K562 (cell line): Measurements from ENCODE around the gene COL15A1. TPM values are rescaled to one million over a fixed set of nuclear protein-coding genes. Genes with fewer than 3 reads are reported as not detected.

ENCODE experiments used
- ATAC-seq: fragments of 200-7000 bp; cut with Tn5 transposase; 3 replicates; pipeline ENCODE4 v1.9.1; 2020; ENCODE audit warnings: moderate library complexity
- BruUV-seq: library from RNA; stranded (reverse); fragments of 400-500 nt; replicated peaks from 2 replicates; lab custom pipeline; 2021; lab: Mats Ljungman, UMichigan
- CTCF ChIA-PET: fragments of 300-600 bp; formaldehyde crosslinking; extraction: SDS; loops from one replicate; lab custom pipeline; 2021; ENCODE audit warnings: low intra/inter-chr PET ratio; lab: Yijun Ruan, JAX
- POLR2A ChIA-PET: fragments of 300-600, 350-650 bp; sonication (Branson Sonifier 250); formaldehyde crosslinking; extraction: SDS; loops from one replicate; lab custom pipeline; 2021; ENCODE audit warnings: antibody characterized with exemption, inconsistent platforms; lab: Yijun Ruan, JAX
- DNase-seq, 4 experiments: peaks; one replicate each; pipeline versions ENCODE4 v3.0.0 to v3.0.0-alpha.2; 2011 to 2018; ENCODE audit warnings: low spot score in 3 of 4, mixed read lengths in 3 of 4; ENCODE audit errors: extremely low read depth in 1 of 4
- FAIRE-seq: peaks from 2 replicates; lab custom pipeline; 2011; peaks lifted over from hg19 to GRCh38; lab: Jason Lieb, UNC
- H2AFZ ChIP-seq: 2 replicates; pipeline ENCODE4 v1.6.0; 2011; ENCODE audit warnings: low read depth, low read length, control low read depth, inconsistent platforms
- H3K27ac ChIP-seq: fragments of 200-600 bp; 3 replicates; pipeline ENCODE4 v1.8.0; 2011; ENCODE audit warnings: low read depth, mild to moderate bottlenecking, control low read depth, inconsistent platforms, low read length, moderate library complexity, mixed read lengths; ENCODE audit errors: extremely low read depth
- H3K27me3 ChIP-seq, 2 experiments: fragments of 300-600 bp in 1 of 2; 2 replicates in 1 of 2; 3 replicates in 1 of 2; pipeline versions ENCODE4 v1.6.0 to v1.8.0; 2011; ENCODE audit warnings: inconsistent platforms in 2 of 2, low read length in 2 of 2, mild to moderate bottlenecking in 1 of 2, mixed read lengths in 1 of 2, moderate library complexity in 1 of 2; ENCODE audit not compliant: control insufficient read depth in 2 of 2, insufficient read depth in 2 of 2
- H3K36me3 ChIP-seq: fragments of 300-600 bp; 3 replicates; pipeline ENCODE4 v1.8.0; 2011; ENCODE audit warnings: mild to moderate bottlenecking, low read length, inconsistent platforms; ENCODE audit not compliant: control insufficient read depth, insufficient read depth
- H3K4me1 ChIP-seq, 2 experiments: fragments of 200-600 bp in 1 of 2; replicated peaks in 1 of 2; 2 replicates in 1 of 2; 3 replicates in 1 of 2; pipeline versions ENCODE4 v1.5.1 to v1.8.0; 2011; ENCODE audit warnings: inconsistent platforms in 2 of 2, low read length in 2 of 2, mild to moderate bottlenecking in 1 of 2, mixed read lengths in 1 of 2, moderate library complexity in 1 of 2; ENCODE audit not compliant: control insufficient read depth in 2 of 2, insufficient read depth in 2 of 2
- H3K4me2 ChIP-seq: 2 replicates; pipeline ENCODE4 v1.6.1; 2011; ENCODE audit warnings: low read length, control low read depth, inconsistent platforms, mixed read lengths; ENCODE audit not compliant: insufficient read depth
- H3K4me3 ChIP-seq: fragments of 200-600 bp; sonication (generic), shearing (Covaris generic); 2 replicates; pipeline ENCODE4 v1.5.1; 2016; ENCODE audit warnings: control low read depth, inconsistent platforms
- H3K79me2 ChIP-seq: fragments of 200-600 bp; 3 replicates; pipeline ENCODE4 v1.8.0; 2011; ENCODE audit warnings: low read length, inconsistent platforms; ENCODE audit not compliant: control insufficient read depth, insufficient read depth
- H3K9ac ChIP-seq, 2 experiments: 2 replicates each; pipeline versions ENCODE4 v1.6.0 to v1.6.1; 2011; ENCODE audit warnings: low read depth in 2 of 2, low read length in 2 of 2, control low read depth in 1 of 2, inconsistent platforms in 1 of 2, mild to moderate bottlenecking in 1 of 2, mixed read lengths in 1 of 2; ENCODE audit not compliant: insufficient read depth in 1 of 2
- H3K9me1 ChIP-seq: one replicate; pipeline ENCODE4 v1.6.0; 2011; ENCODE audit warnings: inconsistent platforms, mild to moderate bottlenecking, low read length, moderate library complexity; ENCODE audit not compliant: control insufficient read depth, insufficient read depth
- H3K9me3 ChIP-seq: replicated peaks from 2 replicates; pipeline ENCODE4 v1.5.1; 2011; ENCODE audit warnings: low read depth, low read length, inconsistent platforms; ENCODE audit not compliant: control insufficient read depth, insufficient read depth
- H4K20me1 ChIP-seq: replicated peaks from 2 replicates; pipeline ENCODE4 v1.6.1; 2011; ENCODE audit warnings: low read length, inconsistent platforms, mixed read lengths; ENCODE audit not compliant: control insufficient read depth, insufficient read depth
- EP400 ChIP-seq: fragments of 450-650 bp; IDR thresholded peaks from 2 replicates; pipeline ENCODE4 v1.6.1; 2017; ENCODE audit warnings: antibody characterized with exemption, mild to moderate bottlenecking, moderate library complexity
- EZH2 ChIP-seq: IDR thresholded peaks from 2 replicates; pipeline ENCODE4 v1.6.1; 2012; ENCODE audit warnings: low read depth, mild to moderate bottlenecking, inconsistent platforms, low read length, borderline replicate concordance
- HDAC8 ChIP-seq: fragments of 450-650 bp; IDR thresholded peaks from 2 replicates; pipeline ENCODE4 v1.6.1; 2016; ENCODE audit warnings: mild to moderate bottlenecking, missing genetic modification characterization, moderate library complexity, missing compliant biosample characterization
- KAT8 ChIP-seq: fragments of 450-650 bp; IDR thresholded peaks from 2 replicates; pipeline ENCODE4 v1.6.1; 2016; ENCODE audit warnings: low read depth, mild to moderate bottlenecking
- NR2C1 ChIP-seq, 2 experiments: fragments of 450-650 bp; IDR thresholded peaks; 2 replicates each; pipeline ENCODE4 v1.6.1; 2017; ENCODE audit warnings: mild to moderate bottlenecking in 2 of 2, antibody characterized with exemption in 1 of 2, inconsistent platforms in 1 of 2, missing compliant biosample characterization in 1 of 2, missing genetic modification characterization in 1 of 2
- NR4A1 ChIP-seq, 2 experiments: fragments of 250-450 bp in 1 of 2; fragments of 450-650 bp in 1 of 2; sonication (Bioruptor Pico) in 1 of 2; IDR thresholded peaks; 2 replicates each; pipeline versions ENCODE4 v1.4.0 to v1.6.1; 2016 to 2020; ENCODE audit warnings: mild to moderate bottlenecking in 2 of 2, missing compliant biosample characterization in 1 of 2, missing genetic modification characterization in 1 of 2, moderate library complexity in 1 of 2
- SMARCC2 ChIP-seq: fragments of 450-650 bp; IDR thresholded peaks from 2 replicates; pipeline ENCODE4 v1.6.1; 2017; ENCODE audit warnings: antibody characterized with exemption, moderate library complexity, mild to moderate bottlenecking, low read depth
- ZNF239 ChIP-seq: fragments of 250-450 bp; sonication (Bioruptor Pico); IDR thresholded peaks from 2 replicates; pipeline ENCODE4 v1.4.0; 2020; ENCODE audit warnings: mild to moderate bottlenecking
- WGBS: fragments of 100-300 bp; shearing (Covaris generic); methylation state at CpG from one replicate; pipeline ENCODE4 v1.1.6; 2016; ENCODE audit warnings: low coverage, mixed read lengths; ENCODE audit not compliant: insufficient coverage; ENCODE audit errors: missing lambda C conversion rate; 5-methylcytosine and 5-hydroxymethylcytosine counted together
- in situ Hi-C: fragments of 300-500 bp; cut with MboI; formaldehyde crosslinking; loops from 4 replicates; pipeline ENCODE4 v1.15.0; 2018; ENCODE audit warnings: inconsistent platforms, mixed read lengths
- intact Hi-C: fragments of 100-400 bp; cut with micrococcal nuclease; formaldehyde crosslinking; loops from 2 replicates; pipeline ENCODE4 v1.14.2; 2022
- polyA plus RNA-seq, 8 experiments: library from polyadenylated mRNA; depleted of rRNA in 4 of 8; stranded (reverse) in 5 of 8; unstranded in 3 of 8; fragments of >200 nt; fragmentation: Nextera tagmentation in 2 of 8; fragmentation: Illumina TruSeq in 1 of 8; extraction: Ambion mirVana in 2 of 8; extraction: Trizol in 1 of 8; gene quantifications; 2 replicates each; pipeline versions ENCODE4 v1.2.1 to v1.2.3, GENCODE V29; 2011 to 2014; ENCODE audit warnings: inconsistent platforms in 1 of 8, missing spikeins in 1 of 8
- total RNA-seq, 7 experiments: library from RNA; depleted of rRNA in 6 of 7; stranded (reverse); fragments of >200 nt in 6 of 7; fragmentation: Illumina TruSeq in 2 of 7; extraction: Trizol in 2 of 7; gene quantifications; 2 replicates each; pipeline versions ENCODE4 v1.2.1 to v1.2.3, GENCODE V29; 2011 to 2021; ENCODE audit warnings: low replicate concordance in 1 of 7
- TF ChIP-seq, protein P1 (sequence below), 3 experiments: fragments of 200-800 bp in 1 of 3; fragments of 250-450 bp in 1 of 3; fragments of 450-650 bp in 1 of 3; sonication (Bioruptor Pico) in 1 of 3; sonication (Bioruptor generic) in 1 of 3; formaldehyde crosslinking in 1 of 3; IDR thresholded peaks; 2 replicates each; pipeline versions ENCODE4 v1.6.1 to v1.8.0; 2016 to 2022; ENCODE audit warnings: mild to moderate bottlenecking in 2 of 3, missing genetic modification characterization in 2 of 3, missing compliant biosample characterization in 1 of 3, moderate library complexity in 1 of 3

Gene COL15A1
- total and polyA plus RNA-seq, 9 of the 15 experiments (the other 6 are each of a cell fraction or from before 2014, with no cell fraction given), result 0.46 to 5.1 (median 2.6) TPM

DNA sequence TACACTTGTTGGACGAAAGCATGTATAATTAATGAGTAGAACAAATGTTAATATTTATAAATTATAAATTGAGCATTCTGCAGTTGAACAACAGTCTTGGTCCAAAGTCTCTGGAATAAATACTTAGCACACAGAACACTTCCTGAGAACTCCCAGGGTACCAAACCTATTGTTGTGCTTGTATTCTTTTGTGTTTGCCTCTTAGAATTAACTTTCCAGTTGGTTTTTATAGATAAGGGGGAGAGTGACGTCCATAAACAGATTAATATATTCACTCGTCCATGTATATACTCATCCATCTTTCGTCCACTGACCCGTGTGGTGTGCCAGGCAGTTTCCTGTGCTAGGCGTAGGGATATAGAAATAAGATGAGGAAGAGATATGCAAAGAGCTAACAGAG, 98.9 kb downstream of the COL15A1 start:
- H3K4me1 ChIP-seq, result peaks cover 5 to 6% of the 10 kb centered on the region in 2 experiments; a peak in 4 of 5 replicates
- BruUV-seq, result no TSS peak
- H3K9me1 ChIP-seq, result no peaks in the 10 kb centered on the region
- WGBS, result 38% methylated on average over 6 of the region's 6 CpGs
- DNase-seq, result no peak
- H3K79me2 ChIP-seq, result no peaks in the 10 kb centered on the region
- no peaks in the 10 kb centered on the region for H4K20me1 ChIP-seq
- H3K36me3 ChIP-seq, result no peaks in the 10 kb centered on the region
- H3K9ac ChIP-seq, result no peak overlapping the region
- intact Hi-C loops, result no loop called here
- ChIA-PET CTCF (no interaction called here), POLR2A (interaction anchor here (1.4 kb wide), 1 partner anchor 10 kb away, joined by 9 read pairs; no protein-coding TSS in a partner anchor)
- no peak overlapping the region for H3K4me3 ChIP-seq
- H3K9me3 ChIP-seq, result peaks cover 2% of the 10 kb centered on the region; the same call in 1 of the 2 replicates
- no peak overlapping the region for H3K27ac ChIP-seq
- ATAC-seq, result no peak
- no peak overlapping the region for H2AFZ ChIP-seq
- FAIRE-seq, result no peak
- in situ Hi-C loops, result no loop called here
- no peak overlapping the region for H3K4me2 ChIP-seq
- TF ChIP-seq HDAC8 (tag) (no peak), KAT8 (no peak), NR2C1 (IDR thresholded peaks at IDR 0.05) (no peak), NR2C1 (tag; IDR thresholded peaks at IDR 0.05) (no peak), NR4A1 (CRISPR knock-in tag; IDR thresholded peaks at IDR 0.05) (no peak), NR4A1 (tag; IDR thresholded peaks at IDR 0.05) (no peak), EZH2 (no peak), EP400 (no peak), ZNF239 (CRISPR knock-in tag) (no peak), SMARCC2 (no peak)
- TF ChIP-seq, protein P1, sequence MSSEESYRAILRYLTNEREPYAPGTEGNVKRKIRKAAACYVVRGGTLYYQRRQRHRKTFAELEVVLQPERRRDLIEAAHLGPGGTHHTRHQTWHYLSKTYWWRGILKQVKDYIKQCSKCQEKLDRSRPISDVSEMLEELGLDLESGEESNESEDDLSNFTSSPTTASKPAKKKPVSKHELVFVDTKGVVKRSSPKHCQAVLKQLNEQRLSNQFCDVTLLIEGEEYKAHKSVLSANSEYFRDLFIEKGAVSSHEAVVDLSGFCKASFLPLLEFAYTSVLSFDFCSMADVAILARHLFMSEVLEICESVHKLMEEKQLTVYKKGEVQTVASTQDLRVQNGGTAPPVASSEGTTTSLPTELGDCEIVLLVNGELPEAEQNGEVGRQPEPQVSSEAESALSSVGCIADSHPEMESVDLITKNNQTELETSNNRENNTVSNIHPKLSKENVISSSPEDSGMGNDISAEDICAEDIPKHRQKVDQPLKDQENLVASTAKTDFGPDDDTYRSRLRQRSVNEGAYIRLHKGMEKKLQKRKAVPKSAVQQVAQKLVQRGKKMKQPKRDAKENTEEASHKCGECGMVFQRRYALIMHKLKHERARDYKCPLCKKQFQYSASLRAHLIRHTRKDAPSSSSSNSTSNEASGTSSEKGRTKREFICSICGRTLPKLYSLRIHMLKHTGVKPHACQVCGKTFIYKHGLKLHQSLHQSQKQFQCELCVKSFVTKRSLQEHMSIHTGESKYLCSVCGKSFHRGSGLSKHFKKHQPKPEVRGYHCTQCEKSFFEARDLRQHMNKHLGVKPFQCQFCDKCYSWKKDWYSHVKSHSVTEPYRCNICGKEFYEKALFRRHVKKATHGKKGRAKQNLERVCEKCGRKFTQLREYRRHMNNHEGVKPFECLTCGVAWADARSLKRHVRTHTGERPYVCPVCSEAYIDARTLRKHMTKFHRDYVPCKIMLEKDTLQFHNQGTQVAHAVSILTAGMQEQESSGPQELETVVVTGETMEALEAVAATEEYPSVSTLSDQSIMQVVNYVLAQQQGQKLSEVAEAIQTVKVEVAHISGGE (CRISPR knock-in tag; IDR thresholded peaks at IDR 0.05), result no peak
- no peaks in the 10 kb centered on the region for H3K27me3 ChIP-seq
